T-helper 1 cell treated with Interleukin-12 subunit alpha and Interleukin-12 subunit beta and Interleukin-4 antibody, amounts not matched to agents 30 μg/mL and 1 μg/mL, for 36 hours (primary cell): ENCODE measurements around the gene RPS6KA5.
"Not testable (repeated sequence)": the region's sequence is repeated elsewhere in the genome, so short reads cannot be mapped to it uniquely, and the experiment has no call there.

Experiments
- H3K27ac Mint-ChIP-seq: one replicate; pipeline ENCODE4 v1.8.0; 2021; ENCODE audit warnings: mild to moderate bottlenecking, mixed read lengths
- H3K27me3 Mint-ChIP-seq: one replicate; pipeline ENCODE4 v1.8.0; 2021; ENCODE audit warnings: low read depth, mixed read lengths
- H3K36me3 Mint-ChIP-seq: one replicate; pipeline ENCODE4 v1.8.0; 2021; ENCODE audit warnings: low read depth, mixed read lengths
- H3K4me1 Mint-ChIP-seq: one replicate; pipeline ENCODE4 v1.8.0; 2021; ENCODE audit warnings: low read depth, mixed read lengths
- H3K4me3 Mint-ChIP-seq: one replicate; pipeline ENCODE4 v1.8.0; 2021; ENCODE audit warnings: mild to moderate bottlenecking, moderate library complexity, mixed read lengths
- H3K9me3 Mint-ChIP-seq: one replicate; pipeline ENCODE4 v1.8.0; 2021; ENCODE audit warnings: mixed read lengths

RPS6KA5 gene

DNA sequence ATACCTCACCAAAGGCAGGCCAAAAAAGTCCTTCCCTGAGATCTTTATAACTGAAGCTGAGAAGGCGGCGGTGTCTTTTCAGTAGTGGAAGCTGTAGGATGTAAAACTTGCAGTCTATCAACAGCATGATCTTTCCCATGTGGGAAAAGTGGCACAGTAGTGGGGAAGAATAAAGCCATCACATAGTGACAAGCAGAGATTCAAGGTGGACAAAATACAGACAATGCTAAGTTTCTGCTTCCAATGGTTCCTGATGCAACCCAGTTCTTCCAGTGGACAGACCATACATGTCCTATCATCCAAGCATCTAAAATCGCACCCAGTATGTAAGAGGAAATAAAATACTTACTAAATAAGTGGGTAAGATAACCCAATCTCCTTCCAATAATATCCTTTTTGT, 4.1 kb downstream of the RPS6KA5 start:
- Mint-ChIP-seq H3K36me3 (peaks cover 36% of the 10 kb centered on the region), H3K4me1 (peaks cover 40% of the 10 kb centered on the region), H3K27ac (no peak overlapping the region)

DNA sequence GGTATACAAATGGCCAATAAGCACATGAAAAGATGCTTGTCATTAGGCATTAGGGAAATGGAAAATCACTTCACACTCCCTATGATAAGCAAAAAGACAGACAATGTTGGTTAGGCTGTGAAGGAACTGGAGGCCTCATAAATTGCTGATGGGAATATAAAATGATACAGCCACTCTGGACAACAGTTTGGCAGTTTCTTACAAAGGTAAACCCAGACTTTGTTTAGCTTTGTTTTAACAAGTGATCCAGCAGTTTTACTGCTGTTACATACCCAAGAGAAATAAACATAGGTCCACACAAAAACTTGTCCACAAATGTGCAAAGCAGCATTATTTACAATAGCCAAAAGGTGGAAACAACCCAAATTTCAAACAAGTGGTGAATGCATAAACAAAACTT, 5.4 kb downstream of the RPS6KA5 start:
- Mint-ChIP-seq H3K4me3 (no peak overlapping the region), H3K27me3 (no peaks in the 10 kb centered on the region), H3K27ac (no peak overlapping the region), H3K9me3 (no peaks in the 10 kb centered on the region), H3K36me3 (peaks cover 36% of the 10 kb centered on the region), H3K4me1 (peaks cover 40% of the 10 kb centered on the region)

More for the DNA sequence above, 4.1 kb downstream of the RPS6KA5 start:
- Mint-ChIP-seq H3K9me3 (no peaks in the 10 kb centered on the region), H3K27me3 (no peaks in the 10 kb centered on the region), H3K4me3 (no peak overlapping the region)

DNA sequence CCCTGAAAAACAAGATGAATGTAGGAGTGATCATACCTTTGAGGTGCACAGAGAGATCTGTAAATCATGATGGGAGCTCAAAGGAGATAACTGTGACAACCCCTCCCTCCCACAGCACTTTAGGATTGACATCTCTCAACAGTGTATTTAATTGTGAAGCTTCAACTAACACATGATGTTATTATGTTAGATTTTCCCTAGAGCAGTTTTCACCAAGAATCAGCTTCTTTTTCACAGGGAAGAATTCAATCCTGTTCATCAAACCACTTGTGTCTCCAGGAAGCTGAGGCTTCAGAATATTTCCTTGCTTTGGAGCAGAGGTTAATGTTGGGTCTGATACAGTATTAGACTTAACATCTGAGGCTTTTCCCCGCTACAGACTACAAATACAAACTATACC, 11.8 kb downstream of the RPS6KA5 start:
- no peak overlapping the region for H3K4me3 Mint-ChIP-seq
- peaks cover 39% of the 10 kb centered on the region for H3K4me1 Mint-ChIP-seq
- peaks cover 10% of the 10 kb centered on the region for H3K36me3 Mint-ChIP-seq
- H3K27ac Mint-ChIP-seq: no peak overlapping the region
- H3K27me3 Mint-ChIP-seq: no peaks in the 10 kb centered on the region
- H3K9me3 Mint-ChIP-seq: no peaks in the 10 kb centered on the region

DNA sequence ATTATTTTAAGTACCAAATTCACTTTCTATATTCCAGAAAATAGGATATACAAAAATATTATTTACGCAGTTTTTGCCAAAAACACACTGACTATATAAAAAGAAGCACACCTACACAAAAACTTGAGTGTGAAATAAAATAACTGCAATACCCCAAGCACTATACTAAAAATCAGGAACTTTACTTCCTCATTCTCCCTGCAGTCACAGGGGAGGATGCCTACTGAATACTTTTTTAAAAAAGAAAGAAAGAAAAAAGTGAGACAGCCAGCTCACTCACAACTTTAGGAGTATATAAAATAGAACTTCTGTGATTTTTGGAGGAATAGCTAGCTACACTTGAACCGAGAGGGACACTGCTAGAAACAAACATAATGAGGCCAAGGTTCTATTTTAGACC, 12.2 kb downstream of the RPS6KA5 start:
- Mint-ChIP-seq H3K4me3 (no peak overlapping the region), H3K27me3 (no peaks in the 10 kb centered on the region), H3K9me3 (no peaks in the 10 kb centered on the region), H3K36me3 (peaks cover 10% of the 10 kb centered on the region), H3K27ac (no peak overlapping the region), H3K4me1 (peaks cover 39% of the 10 kb centered on the region)

DNA sequence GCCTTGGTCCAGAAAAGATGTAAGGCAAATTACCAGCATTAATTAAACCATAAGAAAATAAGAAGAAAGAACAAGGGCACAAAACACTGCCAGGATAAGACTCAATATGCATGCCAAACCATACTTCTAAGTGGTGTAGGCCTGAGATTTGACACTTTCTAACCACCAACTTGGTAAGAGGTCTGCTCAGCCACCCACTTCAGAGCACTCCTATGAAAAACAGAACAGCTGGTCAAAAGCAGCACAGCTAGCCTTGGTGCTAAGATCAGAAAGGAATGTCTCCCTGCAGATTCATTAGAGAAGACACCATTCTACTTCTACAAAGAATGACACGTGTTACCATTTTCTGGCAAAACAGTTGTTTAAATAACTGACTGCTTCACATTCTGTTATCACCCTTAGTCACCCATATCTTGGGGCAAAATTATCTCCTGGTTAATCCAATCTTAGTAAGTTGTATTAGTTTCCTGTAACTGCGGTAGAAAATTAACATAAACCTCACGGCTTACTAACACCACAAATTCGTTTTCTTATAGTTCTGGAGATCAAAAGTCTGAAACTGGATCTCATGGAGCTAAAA, 13.2 kb downstream of the RPS6KA5 start:
- H3K4me1 Mint-ChIP-seq: peaks cover 41% of the 10 kb centered on the region
- no peak overlapping the region for H3K4me3 Mint-ChIP-seq
- H3K36me3 Mint-ChIP-seq: peaks cover 14% of the 10 kb centered on the region
- no peak overlapping the region for H3K27ac Mint-ChIP-seq
- H3K9me3 Mint-ChIP-seq: no peaks in the 10 kb centered on the region
- no peaks in the 10 kb centered on the region for H3K27me3 Mint-ChIP-seq

DNA sequence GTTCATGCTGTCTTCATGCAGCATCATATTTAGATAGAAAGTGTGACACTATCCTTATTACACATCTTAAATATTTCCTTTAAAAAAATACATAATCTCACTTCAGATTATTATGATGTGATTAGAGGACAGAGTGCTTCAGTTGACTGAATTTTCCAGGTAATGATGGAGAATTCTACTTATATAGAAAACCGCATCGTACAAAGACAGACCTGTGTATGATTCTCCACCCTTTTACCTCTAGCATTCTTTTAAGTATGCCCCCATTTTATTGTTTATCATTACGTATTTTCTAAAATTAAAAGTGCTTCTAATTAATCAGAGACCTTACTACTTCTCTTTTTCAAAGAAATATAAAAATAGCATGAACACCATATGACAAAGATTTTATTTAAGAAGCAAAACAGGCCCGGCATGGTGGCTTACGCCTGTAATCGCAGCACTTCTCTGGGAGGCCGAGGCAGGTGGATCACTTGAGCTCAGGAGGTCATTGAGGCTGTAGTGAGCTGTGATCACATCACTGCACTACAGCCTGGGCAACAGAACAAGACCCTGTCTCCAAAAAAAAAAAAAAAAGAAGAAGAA, 13.9 kb downstream of the RPS6KA5 start:
- H3K9me3 Mint-ChIP-seq: no peaks in the 10 kb centered on the region
- H3K27me3 Mint-ChIP-seq: no peaks in the 10 kb centered on the region
- H3K4me3 Mint-ChIP-seq: no peak overlapping the region
- peaks cover 41% of the 10 kb centered on the region for H3K4me1 Mint-ChIP-seq
- H3K36me3 Mint-ChIP-seq: peaks cover 14% of the 10 kb centered on the region
- no peak overlapping the region for H3K27ac Mint-ChIP-seq

DNA sequence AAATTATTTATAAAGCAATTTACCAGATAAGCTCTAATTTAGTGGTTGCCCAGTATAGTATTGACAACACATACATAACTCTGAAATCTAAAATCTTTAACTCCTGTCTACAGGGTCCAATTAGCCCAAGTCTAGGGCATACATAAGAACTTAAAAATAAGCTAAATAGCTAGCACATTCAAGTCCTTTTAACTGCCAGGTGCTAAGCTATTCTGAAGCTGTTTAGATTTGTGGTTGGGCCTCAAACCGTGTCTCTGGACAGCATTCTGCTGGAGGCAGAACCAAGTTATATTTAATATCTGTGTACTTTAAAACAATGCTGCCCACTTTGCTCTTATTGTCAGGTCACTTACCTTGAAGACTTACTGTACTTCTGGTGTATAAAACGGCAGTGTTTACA, 19.0 kb downstream of the RPS6KA5 start:
- H3K4me1 Mint-ChIP-seq: peaks cover 51% of the 10 kb centered on the region

DNA sequence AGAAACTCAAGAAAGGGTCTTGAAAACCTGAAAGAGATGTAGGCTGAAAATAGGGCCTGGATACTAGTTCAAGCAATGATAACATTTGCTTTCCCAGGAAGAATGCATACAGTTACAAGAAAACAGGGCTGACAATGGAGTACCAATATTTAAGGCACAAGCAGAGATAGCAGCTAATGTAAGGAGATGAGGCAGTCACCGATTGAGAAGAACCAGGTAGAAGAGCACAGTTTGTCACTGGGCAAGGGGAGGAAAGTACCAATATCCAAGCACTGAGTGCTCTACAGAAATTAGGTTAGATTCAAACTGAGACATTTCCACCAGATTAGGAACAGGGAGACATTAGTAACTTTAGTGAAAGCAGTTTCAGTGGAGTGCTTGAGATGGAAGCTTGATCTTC, 19.9 kb downstream of the RPS6KA5 start:
- H3K36me3 Mint-ChIP-seq: peaks cover 29% of the 10 kb centered on the region
- H3K4me3 Mint-ChIP-seq: no peak overlapping the region
- no peak overlapping the region for H3K27ac Mint-ChIP-seq
- no peaks in the 10 kb centered on the region for H3K9me3 Mint-ChIP-seq
- H3K27me3 Mint-ChIP-seq: no peaks in the 10 kb centered on the region
- H3K4me1 Mint-ChIP-seq: peaks cover 54% of the 10 kb centered on the region

More for the DNA sequence above, 19.0 kb downstream of the RPS6KA5 start:
- Mint-ChIP-seq H3K9me3 (no peaks in the 10 kb centered on the region), H3K4me3 (no peak overlapping the region), H3K27ac (no peak overlapping the region), H3K27me3 (no peaks in the 10 kb centered on the region), H3K36me3 (peaks cover 30% of the 10 kb centered on the region)

DNA sequence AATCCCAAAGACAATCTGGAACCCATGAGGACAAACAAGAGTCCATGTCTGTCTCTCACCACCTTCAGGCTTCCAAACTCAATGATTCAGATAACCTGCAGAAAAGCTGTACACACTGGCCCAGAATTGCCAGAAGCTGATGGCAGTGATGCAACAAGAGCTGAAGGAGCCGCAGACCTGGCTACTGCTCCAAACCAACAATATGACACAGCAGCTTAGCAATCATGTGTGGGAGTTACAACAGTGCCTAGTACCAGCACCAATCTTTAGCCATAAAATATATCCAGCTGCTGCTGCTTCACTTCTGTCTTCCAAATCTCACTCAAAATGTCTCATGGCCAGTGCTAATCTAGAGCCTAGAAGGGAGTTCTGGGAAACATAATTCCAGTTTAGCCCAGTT, 22.0 kb downstream of the RPS6KA5 start:
- no peak overlapping the region for H3K27ac Mint-ChIP-seq

DNA sequence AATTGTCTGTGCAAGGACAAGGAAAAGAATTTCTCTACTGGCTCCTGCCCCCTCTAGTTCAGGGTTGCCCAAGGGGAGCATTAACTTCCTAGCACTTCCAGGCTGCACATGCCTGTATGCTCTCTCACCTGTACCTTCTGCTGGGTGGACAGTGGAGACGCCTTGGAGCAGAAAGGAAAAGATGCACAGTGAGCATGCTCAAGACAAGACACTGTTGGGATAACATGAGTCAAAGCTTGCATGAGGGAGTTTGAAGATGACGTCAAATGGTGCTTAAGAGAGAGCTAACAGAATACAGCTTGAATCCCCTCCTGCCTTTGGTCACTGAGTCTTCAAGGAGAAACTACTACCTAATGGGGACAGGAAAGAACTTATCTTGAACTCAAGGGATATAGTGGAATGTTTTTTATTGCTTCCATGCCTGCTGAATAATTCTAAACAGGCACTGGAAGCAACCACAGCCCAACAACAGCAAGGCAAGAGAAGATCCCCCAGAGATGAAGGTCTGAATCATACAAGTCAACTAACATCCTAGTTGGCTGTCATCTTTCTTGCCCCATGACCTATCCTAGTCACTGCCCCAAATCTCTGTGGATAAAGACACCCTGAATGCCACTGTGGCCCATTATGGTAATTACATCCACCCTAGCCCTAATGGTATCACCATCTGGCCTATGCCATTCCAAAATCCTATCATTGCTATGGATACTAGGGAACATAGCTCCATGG, 23.5 kb downstream of the RPS6KA5 start:
- Mint-ChIP-seq H3K27me3 (no peaks in the 10 kb centered on the region), H3K4me3 (no peak overlapping the region), H3K9me3 (no peaks in the 10 kb centered on the region), H3K36me3 (peaks cover 36% of the 10 kb centered on the region), H3K27ac (no peak overlapping the region), H3K4me1 (peaks cover 62% of the 10 kb centered on the region)

More for the DNA sequence above, 22.0 kb downstream of the RPS6KA5 start:
- peaks cover 62% of the 10 kb centered on the region for H3K4me1 Mint-ChIP-seq
- no peaks in the 10 kb centered on the region for H3K9me3 Mint-ChIP-seq
- no peak overlapping the region for H3K4me3 Mint-ChIP-seq
- H3K27me3 Mint-ChIP-seq: no peaks in the 10 kb centered on the region
- H3K36me3 Mint-ChIP-seq: peaks cover 38% of the 10 kb centered on the region

DNA sequence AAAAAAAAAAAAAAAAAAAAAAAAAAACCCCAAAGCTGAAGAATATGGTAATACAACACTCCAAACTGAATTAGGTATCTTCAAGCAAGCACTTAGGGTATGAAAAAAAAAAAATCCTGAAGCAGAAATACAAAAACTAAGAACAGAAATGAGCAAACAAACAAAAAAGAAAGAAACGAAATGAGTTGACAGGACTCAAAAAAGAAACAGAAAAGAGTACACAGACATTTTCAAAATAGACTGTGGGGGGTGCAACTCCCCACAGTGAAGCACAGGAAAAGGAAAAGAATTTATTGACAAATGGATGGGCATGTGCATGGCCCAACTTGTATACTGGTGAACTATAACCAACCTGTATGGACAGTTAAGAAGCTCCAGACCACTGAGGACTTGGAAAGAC, 24.6 kb downstream of the RPS6KA5 start:
- H3K27ac Mint-ChIP-seq: peak overlapping the region; percentile 56
- peaks cover 64% of the 10 kb centered on the region for H3K4me1 Mint-ChIP-seq
- H3K9me3 Mint-ChIP-seq: no peaks in the 10 kb centered on the region
- peak overlapping the region; percentile 22 for H3K4me3 Mint-ChIP-seq
- peaks cover 37% of the 10 kb centered on the region for H3K36me3 Mint-ChIP-seq
- no peaks in the 10 kb centered on the region for H3K27me3 Mint-ChIP-seq

DNA sequence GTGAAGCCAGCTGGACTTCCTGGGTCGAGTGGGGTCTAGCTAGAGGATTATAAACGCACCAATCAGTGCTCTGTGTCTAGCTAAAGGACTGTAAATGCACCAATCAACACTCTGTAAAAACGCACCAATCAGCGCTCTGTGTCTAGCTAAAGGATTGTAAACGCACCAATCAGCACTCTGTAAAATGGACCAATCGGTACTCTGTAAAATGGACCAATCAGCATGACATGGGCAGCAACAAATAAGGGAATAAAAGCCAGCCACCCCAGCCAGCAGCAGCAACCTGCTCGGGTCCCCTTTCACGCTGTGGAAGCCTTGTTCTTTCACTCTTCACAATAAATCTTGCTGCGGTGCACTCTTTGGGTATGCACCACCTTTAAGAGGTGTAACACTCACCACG, 26.1 kb downstream of the RPS6KA5 start:
- H3K4me3 Mint-ChIP-seq: not testable (repeated sequence)

DNA sequence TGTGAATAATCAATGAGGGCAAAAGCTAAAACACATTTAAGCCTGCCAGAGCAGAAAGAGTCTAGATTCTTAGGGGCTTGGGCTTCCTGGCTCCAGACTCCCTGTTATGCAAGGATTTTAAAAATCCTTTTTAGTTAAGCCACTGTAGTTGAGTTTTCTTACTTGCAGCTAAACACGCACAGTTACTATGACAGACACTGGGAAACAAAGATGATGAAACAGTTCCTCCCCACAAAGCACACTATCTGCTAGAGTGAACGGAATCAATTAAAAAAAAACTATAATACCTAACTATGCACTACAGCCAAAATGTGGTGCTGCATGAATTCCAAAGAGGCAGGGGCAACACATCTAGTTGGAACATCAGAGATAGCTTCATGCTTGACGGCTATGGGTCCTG, 28.2 kb downstream of the RPS6KA5 start:
- Mint-ChIP-seq H3K27ac (no peak overlapping the region), H3K4me3 (no peak overlapping the region), H3K27me3 (no peaks in the 10 kb centered on the region), H3K9me3 (no peaks in the 10 kb centered on the region), H3K4me1 (peaks cover 56% of the 10 kb centered on the region), H3K36me3 (peaks cover 28% of the 10 kb centered on the region)

More for the DNA sequence above, 26.1 kb downstream of the RPS6KA5 start:
- H3K36me3 Mint-ChIP-seq: peaks cover 32% of the 10 kb centered on the region
- not testable (repeated sequence) for H3K27ac Mint-ChIP-seq, H3K27me3 Mint-ChIP-seq, H3K9me3 Mint-ChIP-seq
- peaks cover 67% of the 10 kb centered on the region for H3K4me1 Mint-ChIP-seq

DNA sequence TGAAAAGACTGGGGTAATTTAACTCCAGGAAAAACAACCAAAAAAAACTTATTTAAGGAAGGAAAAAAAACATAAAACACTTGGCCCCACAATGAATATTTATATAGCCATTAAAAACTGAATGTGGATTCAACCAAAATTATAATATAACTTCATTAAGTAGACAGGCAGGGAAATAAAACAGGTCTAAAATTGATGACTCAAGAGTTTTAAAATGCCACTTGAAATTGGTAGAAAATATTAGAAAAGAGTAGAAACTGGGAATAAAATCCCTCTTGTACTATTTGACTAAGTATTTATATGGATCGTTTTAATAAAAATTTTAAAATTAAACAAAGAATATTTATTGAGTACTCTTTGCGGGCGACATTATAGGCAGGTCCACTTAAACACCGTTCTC, 28.8 kb downstream of the RPS6KA5 start:
- Mint-ChIP-seq H3K9me3 (no peaks in the 10 kb centered on the region), H3K27ac (no peak overlapping the region), H3K4me3 (no peak overlapping the region), H3K27me3 (no peaks in the 10 kb centered on the region), H3K4me1 (peaks cover 56% of the 10 kb centered on the region), H3K36me3 (peaks cover 34% of the 10 kb centered on the region)
